Mesothelial cell of epicardium (in vitro differentiated cells): ENCODE results near the gene KCNK7. TPM values are rescaled to one million over a fixed set of nuclear protein-coding genes. Genes with fewer than 3 reads are reported as not detected.

Experiments used
- DNase-seq, 2 experiments: peaks; one replicate each; pipeline ENCODE4 v3.0.0; 2021; ENCODE audit warnings: low spot score in 2 of 2; ENCODE audit not compliant: unreplicated experiment in 2 of 2
- H3K27ac Mint-ChIP-seq: 2 replicates; pipeline ENCODE4 v1.8.0; 2021; ENCODE audit warnings: mixed read lengths
- H3K27me3 Mint-ChIP-seq: 2 replicates; pipeline ENCODE4 v1.8.0; 2021; ENCODE audit warnings: low read depth, mixed read lengths
- H3K36me3 Mint-ChIP-seq: 2 replicates; pipeline ENCODE4 v1.8.0; 2021; ENCODE audit warnings: mixed read lengths
- H3K4me1 Mint-ChIP-seq: 2 replicates; pipeline ENCODE4 v1.8.0; 2021; ENCODE audit warnings: mixed read lengths
- H3K4me3 Mint-ChIP-seq: 2 replicates; pipeline ENCODE4 v1.8.0; 2021; ENCODE audit warnings: mild to moderate bottlenecking, moderate library complexity, mixed read lengths
- H3K9me3 Mint-ChIP-seq: 2 replicates; pipeline ENCODE4 v1.8.0; 2021; ENCODE audit warnings: mixed read lengths
- CTCF ChIP-seq: fragments of 200-600 bp; sonication (generic); IDR thresholded peaks from one replicate; pipeline ENCODE4 v1.5.0; 2021; ENCODE audit warnings: antibody characterized with exemption; ENCODE audit not compliant: unreplicated experiment
- total RNA-seq: library from RNA; stranded (reverse); gene quantifications from 3 replicates; pipeline ENCODE4 v1.2.1, GENCODE V29; 2021

KCNK7 gene
- total RNA-seq, 1 donor from 2014 or later, result 2.4 TPM

GRCh38 chr11:65606876-65607613, 11.4 kb upstream of the KCNK7 start:
- Mint-ChIP-seq H3K36me3 (peaks cover 16% of the 10 kb centered on the region), H3K4me3 (peak overlapping the region; percentile 41), H3K27ac (peak overlapping the region; percentile 67), H3K4me1 (peaks cover 14% of the 10 kb centered on the region), H3K9me3 (no peaks in the 10 kb centered on the region), H3K27me3 (no peaks in the 10 kb centered on the region)
- no peak for TF ChIP-seq CTCF
- peak; percentile 89 to 91 for DNase-seq

- Mint-ChIP-seq H3K27ac (no peak overlapping the region), H3K4me3 (no peak overlapping the region), H3K4me1 (peaks cover 12% of the 10 kb centered on the region), H3K36me3 (peaks cover 16% of the 10 kb centered on the region), H3K27me3 (no peaks in the 10 kb centered on the region), H3K9me3 (no peaks in the 10 kb centered on the region)
- no peak for DNase-seq
- TF ChIP-seq CTCF, result no peak
Measured at GRCh38 chr11:65604258-65604657, 8.7 kb upstream of the KCNK7 start.

GRCh38 chr11:65599955-65600246, 4.3 kb upstream of the KCNK7 start:
- Mint-ChIP-seq H3K27me3 (no peaks in the 10 kb centered on the region), H3K4me1 (no peaks in the 10 kb centered on the region), H3K4me3 (no peak overlapping the region), H3K9me3 (no peaks in the 10 kb centered on the region), H3K27ac (no peak overlapping the region), H3K36me3 (peaks cover 13% of the 10 kb centered on the region)
- no peak for DNase-seq
- TF ChIP-seq CTCF, result no peak

GRCh38 chr11:65599216-65599954, 3.8 kb upstream of the KCNK7 start:
- Mint-ChIP-seq H3K4me1 (no peaks in the 10 kb centered on the region), H3K36me3 (peaks cover 12% of the 10 kb centered on the region), H3K27ac (no peak overlapping the region), H3K27me3 (no peaks in the 10 kb centered on the region), H3K9me3 (no peaks in the 10 kb centered on the region), H3K4me3 (no peak overlapping the region)
- no peak for DNase-seq
- no peak for TF ChIP-seq CTCF

GRCh38 chr11:65598258-65598699, 2.7 kb upstream of the KCNK7 start:
- no peak for DNase-seq
- Mint-ChIP-seq H3K36me3 (peaks cover 7% of the 10 kb centered on the region), H3K27me3 (peaks cover 2% of the 10 kb centered on the region), H3K4me3 (no peak overlapping the region), H3K4me1 (peaks cover 2% of the 10 kb centered on the region), H3K9me3 (no peaks in the 10 kb centered on the region), H3K27ac (no peak overlapping the region)
- TF ChIP-seq CTCF, result no peak
